RKO (cell line): ENCODE measurements around the gene CD180.

Experiments
- DNase-seq: peaks from one replicate; pipeline ENCODE4 v3.0.0-alpha.2; 2016; ENCODE audit warnings: low spot score

Gene CD180

DNA sequence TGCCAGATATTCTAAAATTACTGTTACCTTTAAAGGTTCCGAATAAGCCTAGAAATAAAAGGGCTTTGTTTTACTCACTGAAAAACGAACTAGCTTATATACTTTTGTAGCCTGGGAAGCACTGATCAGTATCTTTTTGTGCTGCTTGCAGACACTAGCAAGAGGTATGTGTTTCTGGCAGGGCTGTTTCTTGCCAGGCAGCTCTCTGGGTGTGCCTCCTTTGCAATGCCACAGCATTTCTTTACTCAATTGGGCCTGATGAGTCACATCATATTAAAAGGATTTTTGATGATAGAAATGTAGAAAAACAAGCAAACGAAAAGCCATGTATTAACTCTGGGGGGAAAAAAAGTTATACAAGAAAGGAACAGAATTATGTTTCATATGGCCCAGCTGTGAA is 35.6 kb downstream of the CD180 start:
- no peak for DNase-seq

GRCh38 chr5:67160272-67160671 is 36.3 kb downstream of the CD180 start:
- no peak for DNase-seq

- peak; percentile 30 for DNase-seq
These were observed 39.5 kb downstream of the CD180 start for GRCh38 chr5:67156976-67157583.

DNA sequence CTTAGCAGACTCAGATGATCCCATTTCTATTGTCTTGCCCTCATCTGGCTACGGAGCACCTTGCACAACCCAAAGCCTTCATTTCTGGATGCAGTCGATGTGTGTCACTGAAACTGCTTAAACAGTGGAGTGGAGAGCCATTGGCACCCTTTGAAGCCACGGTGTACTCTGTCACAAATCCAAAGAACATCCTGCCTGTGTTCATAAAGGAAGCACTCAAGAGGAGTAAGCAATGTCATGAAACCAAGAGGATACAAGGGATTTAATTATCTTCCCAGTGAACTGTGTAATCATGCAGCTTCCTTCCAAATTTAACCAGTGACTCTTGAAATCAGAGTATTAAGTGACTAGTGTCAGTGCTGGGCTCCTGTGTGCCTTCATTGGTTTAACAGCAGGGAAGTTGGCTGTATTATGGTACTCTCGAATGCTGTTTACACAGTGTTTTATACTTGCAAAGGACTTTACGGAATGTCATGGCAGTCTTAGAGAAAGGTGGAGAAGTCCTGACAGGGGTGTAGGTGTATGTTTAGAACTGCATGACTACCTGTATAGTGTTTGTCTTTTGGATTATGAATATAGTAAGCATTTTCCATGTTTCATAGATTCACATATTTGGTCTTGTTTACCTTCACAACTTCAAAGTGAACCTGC is 41.9 kb downstream of the CD180 start:
- DNase-seq = no peak

GRCh38 chr5:67153292-67153691 is 43.3 kb downstream of the CD180 start:
- DNase-seq = no peak

- no peak for DNase-seq
These were observed 44.2 kb downstream of the CD180 start for GRCh38 chr5:67152400-67152799.

DNA sequence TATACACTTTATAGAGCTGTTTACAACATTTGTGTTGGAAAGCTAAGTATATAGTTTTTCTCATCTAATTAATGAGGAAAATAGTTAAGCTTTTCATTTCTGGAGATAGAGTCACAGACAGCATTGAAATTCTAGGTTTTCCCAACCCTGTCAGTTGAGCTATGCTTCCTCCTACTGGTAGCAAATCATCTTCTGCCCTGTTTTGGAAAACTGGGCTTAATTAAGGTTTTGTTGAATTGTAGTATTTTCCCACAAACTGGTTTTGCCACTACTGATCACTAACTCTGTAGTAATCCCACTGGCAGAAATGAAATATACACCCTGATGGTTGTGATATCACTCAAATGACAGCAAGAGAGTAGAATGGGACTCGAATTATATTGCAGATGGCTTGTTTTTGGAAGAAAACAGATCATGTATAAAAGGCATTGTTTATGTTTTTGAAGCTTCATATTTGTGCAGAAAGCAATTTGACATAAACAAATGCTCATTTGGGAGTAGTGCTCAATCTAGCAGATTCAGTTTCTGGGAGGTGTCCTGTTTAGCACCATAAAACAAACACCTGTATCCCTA is 46.6 kb downstream of the CD180 start:
- DNase-seq = no peak

GRCh38 chr5:67149057-67149950 is 47.3 kb downstream of the CD180 start:
- DNase-seq = no peak

- DNase-seq = no peak
These were observed 48.8 kb downstream of the CD180 start for GRCh38 chr5:67147760-67148159.

- no peak for DNase-seq
These were observed 49.6 kb downstream of the CD180 start for GRCh38 chr5:67146981-67147380.

GRCh38 chr5:67146574-67146973 is 50.0 kb downstream of the CD180 start:
- no peak for DNase-seq

DNA sequence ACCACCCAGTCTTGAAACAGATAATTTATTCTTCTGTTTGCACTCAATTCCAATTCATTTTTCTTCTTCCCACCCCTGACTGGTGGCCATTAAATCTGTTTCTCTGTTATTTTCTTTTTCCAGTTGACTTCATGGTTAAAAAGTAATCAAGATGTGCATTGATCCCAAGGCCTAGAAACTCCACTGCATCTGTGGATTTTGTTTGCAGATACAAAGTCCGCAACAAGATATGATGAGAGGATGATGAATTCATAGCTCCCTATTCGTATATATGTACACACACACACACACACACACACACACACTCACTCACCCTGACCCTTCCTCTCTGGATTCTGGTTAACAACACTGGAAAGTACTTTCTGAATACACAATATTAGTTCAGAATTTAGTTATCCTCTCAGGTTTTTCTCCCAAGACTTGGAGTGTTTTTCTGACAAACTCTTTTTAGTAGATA is 52.4 kb downstream of the CD180 start:
- no peak for DNase-seq

GRCh38 chr5:67143549-67143948 is 53.0 kb downstream of the CD180 start:
- DNase-seq = no peak

GRCh38 chr5:67142816-67143215 is 53.8 kb downstream of the CD180 start:
- DNase-seq = no peak

- DNase-seq = no peak
These were observed 55.0 kb downstream of the CD180 start for GRCh38 chr5:67141644-67142043.

DNA sequence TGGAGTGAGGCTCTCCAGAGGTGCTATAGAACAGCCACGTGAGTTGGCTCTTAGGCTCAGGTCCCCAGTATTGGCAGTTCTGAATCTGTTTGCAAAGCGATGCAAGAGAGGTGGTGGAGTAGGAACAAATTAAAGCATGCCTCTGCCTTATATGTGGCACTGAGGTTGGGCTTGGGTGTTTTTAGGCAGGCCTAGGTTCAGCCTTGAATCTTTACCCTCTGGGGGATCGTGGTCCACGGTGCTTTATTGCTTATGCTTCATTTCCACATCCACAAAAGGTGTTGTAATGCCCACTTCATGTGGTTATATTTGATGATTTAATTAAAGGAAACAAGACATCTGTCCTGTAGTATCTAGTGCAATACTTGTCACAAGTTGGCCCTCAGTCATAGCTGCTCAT is 56.2 kb downstream of the CD180 start:
- no peak for DNase-seq

DNA sequence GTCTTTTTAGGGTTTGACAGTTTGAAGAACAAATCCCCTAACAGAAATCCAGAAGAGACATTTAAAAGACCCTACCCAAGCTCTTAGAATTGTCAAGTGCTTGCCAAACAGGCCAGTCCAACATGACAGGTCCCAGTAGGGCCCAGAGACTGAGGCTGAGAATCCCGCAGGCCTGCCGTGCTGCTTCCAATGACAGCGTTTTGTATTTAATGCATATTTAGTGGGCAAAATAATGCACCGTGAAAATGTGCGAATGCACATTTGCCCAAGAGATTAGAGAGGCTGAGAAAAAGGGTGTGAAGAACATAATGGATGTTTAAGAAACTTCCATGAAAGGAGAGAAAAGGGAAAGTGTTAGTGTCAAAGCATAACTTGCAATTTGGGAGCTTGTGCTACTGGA is 57.6 kb downstream of the CD180 start:
- no peak for DNase-seq

GRCh38 chr5:67135381-67135984 is 61.1 kb downstream of the CD180 start:
- DNase-seq = no peak

DNA sequence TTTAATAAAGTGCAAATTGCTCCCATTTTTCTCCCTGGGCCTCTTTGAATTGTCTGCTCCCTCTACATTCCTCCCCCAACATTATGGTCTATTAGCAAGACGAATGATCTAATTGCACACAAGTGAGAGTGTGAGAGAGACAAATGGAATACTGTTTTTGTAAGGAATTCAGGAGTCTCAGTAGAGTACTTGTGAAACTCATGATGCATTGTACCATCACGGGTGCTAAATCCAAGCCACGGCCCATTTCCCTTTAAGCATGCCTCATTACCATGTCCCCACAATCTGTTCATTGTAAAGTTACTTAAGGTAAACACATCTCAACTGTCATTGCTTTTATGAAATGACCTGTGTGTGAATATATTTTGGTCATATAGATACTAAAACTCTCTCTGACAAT is 62.8 kb downstream of the CD180 start:
- no peak for DNase-seq

DNA sequence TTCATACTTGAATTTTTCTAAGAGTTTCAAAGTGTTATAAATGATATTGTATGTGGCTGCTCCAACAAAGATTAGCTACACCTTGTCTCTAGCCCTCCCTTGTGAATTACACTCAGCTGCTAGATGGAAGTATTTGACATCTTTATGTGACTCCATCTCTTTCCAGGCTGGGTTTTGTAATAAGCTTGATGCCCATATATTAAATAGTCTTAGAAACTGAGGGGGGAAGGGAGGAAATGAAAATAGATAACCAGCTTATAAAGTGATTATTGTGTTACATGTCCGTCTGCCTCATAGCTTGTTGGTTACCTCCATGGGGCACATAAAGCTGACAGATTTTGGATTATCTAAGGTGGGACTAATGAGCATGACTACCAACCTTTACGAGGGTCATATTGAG is 63.4 kb downstream of the CD180 start:
- no peak for DNase-seq

- DNase-seq = no peak
These were observed 66.8 kb downstream of the CD180 start for GRCh38 chr5:67129768-67130167.
